GM10847 (cell line): Measurements from ENCODE around the gene TP73.

Experiments used
- POLR2A ChIP-seq: IDR thresholded peaks from 2 replicates; pipeline ENCODE4 v1.6.1; 2011; ENCODE audit not compliant: insufficient read length; ENCODE audit errors: extremely low read depth

TP73 gene

DNA sequence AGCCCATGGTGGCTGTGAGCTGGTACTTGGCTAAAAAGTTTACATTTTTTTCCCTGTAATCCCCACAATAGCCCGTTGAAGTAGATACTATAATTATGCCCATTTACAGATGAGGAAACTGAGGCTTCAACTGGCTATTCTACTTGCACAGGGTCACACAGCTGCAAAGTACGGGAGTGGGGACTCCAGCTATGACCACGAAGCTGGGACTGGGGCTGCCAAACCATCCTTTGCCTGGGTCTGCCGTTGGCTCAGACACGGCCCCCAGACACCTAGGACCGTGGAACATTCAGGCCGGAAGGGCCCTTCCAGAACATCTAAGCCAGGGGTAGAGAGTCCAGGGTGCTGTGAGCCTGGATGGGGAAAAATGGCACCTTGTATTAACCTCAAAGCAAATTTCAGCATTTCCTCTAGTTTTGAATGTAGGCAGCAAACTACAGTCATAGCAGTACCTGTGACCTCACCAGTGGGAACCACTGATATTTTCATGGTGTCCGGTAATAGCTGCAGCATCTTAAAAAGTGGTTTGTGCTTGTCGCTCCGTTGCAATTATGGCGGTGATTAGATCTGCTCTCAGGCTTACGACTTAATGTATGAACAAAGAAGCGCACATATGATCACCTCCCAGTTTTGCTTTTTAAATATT lies 4.3 kb downstream of the TP73 start:
- TF ChIP-seq POLR2A = no peak

- TF ChIP-seq POLR2A = no peak
Observed at GRCh38 chr1:3657096-3657475, 4.8 kb downstream of the TP73 start.

DNA sequence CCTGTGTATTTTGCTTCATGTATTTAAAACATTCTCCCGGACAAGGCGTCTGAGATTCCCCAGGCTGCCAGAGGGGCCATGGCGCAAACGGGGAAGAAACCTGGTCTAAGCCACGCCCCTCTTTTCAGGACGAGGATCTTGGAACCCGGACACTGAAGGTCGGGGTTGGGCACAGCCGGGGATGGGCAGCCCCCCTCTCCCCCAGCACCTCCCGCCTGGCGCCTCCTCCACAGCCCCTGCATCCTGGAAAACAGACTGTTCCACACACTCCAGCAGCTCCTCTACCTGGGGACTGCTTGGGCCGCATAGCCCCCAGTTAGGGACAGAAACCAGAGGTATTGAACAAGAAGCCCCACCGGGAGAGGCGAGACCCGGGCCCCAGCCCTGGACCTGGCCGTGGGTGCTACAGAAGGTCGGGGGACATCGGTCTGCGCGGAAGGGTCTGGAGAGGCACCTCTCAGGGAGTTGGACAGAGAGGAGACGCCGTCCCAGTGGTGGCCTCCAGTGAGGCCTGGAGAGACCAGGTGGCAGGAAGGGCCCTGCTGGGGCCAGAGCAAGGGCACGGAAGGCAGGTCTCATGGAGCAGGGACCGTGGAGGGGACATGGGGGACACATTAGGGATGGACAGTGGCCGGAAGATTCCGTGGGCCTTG lies 5.4 kb downstream of the TP73 start:
- no peak for TF ChIP-seq POLR2A

GRCh38 chr1:3658231-3658615 lies 5.9 kb downstream of the TP73 start:
- no peak for TF ChIP-seq POLR2A

DNA sequence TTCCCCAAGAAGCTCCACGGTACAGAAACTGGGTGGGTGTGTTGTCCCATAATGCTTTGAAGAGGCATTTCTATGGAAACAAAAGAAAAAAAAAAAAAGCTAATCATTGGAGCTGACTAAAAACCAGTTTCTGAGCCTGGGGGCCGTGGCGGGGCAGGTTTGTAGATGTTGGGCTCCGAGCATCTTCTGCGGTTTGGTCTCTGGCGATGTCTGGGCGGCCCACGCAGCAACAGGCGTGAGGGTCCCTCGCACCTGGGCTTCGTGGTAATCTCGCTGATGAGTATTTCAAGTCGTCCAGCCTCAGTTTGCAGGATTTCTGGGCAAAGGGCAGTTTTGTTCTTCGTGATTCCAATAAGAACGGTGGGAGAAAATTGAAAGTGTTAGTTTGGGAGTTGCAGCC lies 6.8 kb downstream of the TP73 start:
- TF ChIP-seq POLR2A = no peak

DNA sequence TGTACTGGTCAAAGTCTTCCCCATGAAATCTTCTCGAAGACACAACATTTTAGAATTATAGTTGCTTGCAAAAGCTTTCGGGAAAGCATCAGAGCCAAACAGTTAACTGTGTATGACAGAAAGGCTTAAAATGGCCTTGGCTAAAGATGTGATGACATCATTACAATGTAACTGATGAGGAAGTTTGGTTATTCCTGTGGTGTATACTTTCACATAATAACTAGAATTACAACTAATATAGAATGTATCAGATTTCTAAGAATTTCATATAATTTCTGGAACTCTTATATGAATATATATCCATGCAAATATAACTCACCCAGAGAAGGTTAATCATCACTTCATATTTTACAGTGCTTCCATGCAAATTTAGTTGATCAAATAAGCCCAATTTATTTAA lies 8.4 kb downstream of the TP73 start:
- no peak for TF ChIP-seq POLR2A

DNA sequence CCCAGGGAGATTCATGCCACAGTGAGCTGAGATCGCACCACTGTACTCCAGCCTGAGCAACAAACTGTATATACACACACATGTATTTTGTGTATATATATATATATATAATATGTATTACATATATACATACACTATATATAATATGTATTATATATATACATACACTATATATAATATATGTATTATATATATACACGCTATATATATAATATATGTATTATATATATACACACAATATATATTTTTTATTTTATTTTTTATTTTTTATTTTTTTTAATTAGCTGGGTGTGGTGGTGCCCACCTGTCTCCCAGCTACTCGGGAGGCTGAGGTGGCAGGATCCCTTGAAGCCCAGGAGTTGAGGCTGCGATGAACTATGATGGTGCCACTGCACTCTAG lies 9.3 kb downstream of the TP73 start:
- TF ChIP-seq POLR2A = no peak

GRCh38 chr1:3662080-3662671 lies 9.9 kb downstream of the TP73 start:
- no peak for TF ChIP-seq POLR2A

DNA sequence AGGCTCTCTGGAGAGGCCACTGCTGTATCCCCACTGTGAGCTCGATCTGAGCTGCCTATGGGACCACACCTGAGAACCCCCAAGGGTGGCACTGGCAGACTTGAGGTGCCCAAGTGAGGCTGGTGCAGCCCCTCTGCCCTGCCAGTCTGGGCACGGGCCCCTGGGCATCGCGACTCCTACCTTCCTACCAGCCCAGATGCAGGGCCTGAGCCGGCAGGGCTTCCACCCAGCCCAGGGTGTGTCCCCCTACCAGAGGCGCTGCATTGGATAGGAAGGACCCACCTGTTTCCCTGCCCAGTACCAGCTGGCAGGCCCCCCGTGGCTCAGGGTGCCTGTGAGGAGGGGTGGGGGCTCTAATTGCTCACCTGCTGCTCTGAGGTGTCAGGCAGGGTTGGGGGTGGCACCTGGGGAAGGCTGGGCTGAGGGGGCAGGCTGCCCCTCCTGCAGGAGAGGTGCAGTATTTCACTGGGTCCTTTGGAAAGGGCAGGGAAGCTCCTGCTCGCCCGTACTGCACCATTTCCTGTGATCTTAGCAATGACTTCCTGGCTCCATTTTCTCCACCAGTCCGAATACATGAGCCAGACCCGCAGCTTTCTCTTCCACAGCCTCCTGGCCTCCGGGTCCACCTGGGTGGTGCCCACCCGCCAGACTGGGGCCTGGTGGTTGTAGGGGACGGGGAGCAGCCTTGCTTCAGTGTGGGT lies 11.8 kb downstream of the TP73 start:
- no peak for TF ChIP-seq POLR2A

DNA sequence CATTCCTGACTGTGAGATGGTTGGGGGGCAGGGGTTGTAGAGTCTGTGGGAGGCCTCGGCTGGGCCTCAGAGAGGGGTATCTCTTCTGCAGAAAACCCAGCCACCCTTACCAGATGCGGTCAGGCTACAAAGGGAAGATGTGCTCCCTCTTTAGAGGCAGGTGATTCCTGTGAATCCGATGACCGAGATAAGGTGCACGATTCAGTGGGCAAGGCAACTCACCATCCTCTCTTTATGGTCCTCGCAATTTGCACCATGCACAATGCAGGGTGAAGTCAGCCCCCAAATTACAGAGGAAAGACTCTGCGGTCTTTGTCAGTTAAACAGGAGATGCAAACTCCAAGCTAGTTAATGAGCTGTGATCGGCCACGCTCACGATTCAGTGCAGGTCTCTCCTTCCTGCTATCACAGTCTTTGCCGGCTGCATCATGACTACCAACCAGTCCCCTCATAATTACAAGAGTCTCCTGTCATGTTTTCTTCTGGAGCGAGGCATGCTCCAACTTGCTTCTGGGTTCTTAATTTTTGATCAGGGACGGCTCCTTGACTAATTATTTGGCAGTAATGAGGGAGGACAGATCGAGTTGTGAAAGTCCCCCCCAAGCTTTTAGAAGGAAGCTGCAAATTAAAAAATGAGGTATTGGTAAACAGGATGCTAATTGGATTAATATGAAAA lies 12.5 kb downstream of the TP73 start:
- TF ChIP-seq POLR2A = no peak

DNA sequence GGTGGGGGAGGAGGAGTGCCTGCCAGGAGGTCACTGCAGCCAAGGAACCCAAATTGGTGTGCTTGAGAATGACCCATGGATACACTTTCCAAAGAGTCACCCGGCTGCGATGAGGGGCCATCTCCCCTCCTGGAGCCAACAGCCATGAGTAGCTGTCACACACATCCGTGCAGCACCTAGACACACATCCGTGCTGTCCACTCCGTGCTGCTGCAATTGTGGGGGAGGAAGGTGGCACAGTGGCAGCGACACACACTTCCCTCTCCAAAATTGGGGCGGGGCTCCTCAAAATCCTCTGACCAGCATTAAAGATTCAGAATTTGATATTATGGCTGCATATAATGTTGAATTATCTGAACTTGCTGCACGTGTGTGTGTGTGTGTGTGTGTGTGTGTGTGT lies 15.8 kb downstream of the TP73 start:
- no peak for TF ChIP-seq POLR2A

- no peak for TF ChIP-seq POLR2A
Observed at GRCh38 chr1:3668585-3669300, 16.4 kb downstream of the TP73 start.

DNA sequence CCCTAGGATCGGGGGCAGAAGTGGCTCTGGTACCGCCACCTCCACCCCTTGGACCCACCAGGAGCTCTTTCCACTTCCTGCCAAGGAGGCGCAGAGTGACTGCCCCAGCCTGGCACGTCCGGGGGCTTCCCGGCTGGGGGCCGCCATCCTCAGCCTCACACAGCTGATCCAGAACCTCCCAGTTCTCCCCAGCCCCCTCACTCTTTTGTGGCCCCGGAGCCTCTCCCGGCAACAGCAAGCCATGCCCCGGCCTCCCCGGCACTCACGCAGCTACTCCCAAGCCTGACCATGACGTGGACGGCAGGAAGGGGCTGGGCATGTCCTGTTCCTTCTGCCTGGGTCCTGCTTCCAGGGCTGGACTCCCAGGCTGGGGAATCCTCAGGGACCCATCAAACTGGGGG lies 17.1 kb downstream of the TP73 start:
- TF ChIP-seq POLR2A = no peak

DNA sequence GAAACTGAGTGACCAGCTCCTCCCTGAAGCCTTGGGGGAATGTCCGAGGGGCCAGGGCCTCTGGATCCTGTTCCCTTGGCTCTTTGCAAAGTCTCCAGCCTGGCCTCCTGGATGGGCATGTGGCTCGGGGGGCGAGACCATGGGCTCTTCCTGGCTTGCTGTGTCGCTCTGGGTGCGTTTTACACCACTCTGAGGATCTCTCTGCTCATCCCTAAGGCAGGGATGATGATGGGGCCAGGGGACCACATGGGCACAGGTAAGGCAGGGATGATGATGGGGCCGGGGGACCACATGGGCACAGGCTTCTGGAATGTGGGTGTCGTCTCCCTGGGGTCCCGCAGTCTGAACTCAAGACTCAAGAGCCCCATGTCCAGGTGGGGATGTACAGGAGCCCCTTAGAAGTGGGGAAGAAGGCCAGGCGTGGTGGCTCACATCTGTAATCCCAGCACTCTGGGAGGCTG lies 17.7 kb downstream of the TP73 start:
- no peak for TF ChIP-seq POLR2A

DNA sequence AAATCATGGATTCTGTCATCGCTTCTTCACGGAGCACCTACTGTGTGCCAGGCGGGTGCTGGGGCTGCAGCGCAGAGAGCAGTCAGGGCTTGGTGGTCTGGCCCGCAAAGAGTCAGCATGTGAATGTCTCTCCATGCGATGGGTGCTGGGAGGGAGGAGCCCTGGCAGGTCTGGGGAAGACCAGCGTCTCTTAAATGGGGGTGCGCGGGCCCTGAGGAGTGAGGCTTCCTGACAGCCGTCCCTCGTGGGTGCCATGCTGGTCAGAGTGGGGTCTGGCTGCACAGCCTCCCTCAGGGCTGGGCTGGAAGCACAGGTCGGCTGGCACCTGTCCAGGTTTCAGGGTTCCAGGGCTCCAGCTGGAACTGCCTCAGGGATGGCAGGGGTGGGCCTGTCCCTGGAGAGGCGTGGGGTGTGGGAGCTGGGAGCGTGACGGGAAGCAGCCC lies 18.5 kb downstream of the TP73 start:
- TF ChIP-seq POLR2A = no peak
